GM18505 (cell line): ENCODE results near the gene WNK2.

Source experiments
- ATAC-seq: cut with Tn5 transposase; IDR thresholded peaks from one replicate; pipeline ENCODE4 v1.9.1; 2021; ENCODE audit not compliant: unreplicated experiment
- POLR2A ChIP-seq: IDR thresholded peaks from 4 replicates; pipeline ENCODE4 v1.6.1; 2011; ENCODE audit warnings: borderline replicate concordance; ENCODE audit not compliant: insufficient read depth, insufficient read length; ENCODE audit errors: extremely low read depth

Gene WNK2

GRCh38 chr9:93261735-93262523, 78.0 kb downstream of the WNK2 start:
- TF ChIP-seq POLR2A = no peak
- ATAC-seq = no peak

- no peak for TF ChIP-seq POLR2A
- no peak for ATAC-seq
Measured at GRCh38 chr9:93262537-93263310, 78.8 kb downstream of the WNK2 start.

DNA sequence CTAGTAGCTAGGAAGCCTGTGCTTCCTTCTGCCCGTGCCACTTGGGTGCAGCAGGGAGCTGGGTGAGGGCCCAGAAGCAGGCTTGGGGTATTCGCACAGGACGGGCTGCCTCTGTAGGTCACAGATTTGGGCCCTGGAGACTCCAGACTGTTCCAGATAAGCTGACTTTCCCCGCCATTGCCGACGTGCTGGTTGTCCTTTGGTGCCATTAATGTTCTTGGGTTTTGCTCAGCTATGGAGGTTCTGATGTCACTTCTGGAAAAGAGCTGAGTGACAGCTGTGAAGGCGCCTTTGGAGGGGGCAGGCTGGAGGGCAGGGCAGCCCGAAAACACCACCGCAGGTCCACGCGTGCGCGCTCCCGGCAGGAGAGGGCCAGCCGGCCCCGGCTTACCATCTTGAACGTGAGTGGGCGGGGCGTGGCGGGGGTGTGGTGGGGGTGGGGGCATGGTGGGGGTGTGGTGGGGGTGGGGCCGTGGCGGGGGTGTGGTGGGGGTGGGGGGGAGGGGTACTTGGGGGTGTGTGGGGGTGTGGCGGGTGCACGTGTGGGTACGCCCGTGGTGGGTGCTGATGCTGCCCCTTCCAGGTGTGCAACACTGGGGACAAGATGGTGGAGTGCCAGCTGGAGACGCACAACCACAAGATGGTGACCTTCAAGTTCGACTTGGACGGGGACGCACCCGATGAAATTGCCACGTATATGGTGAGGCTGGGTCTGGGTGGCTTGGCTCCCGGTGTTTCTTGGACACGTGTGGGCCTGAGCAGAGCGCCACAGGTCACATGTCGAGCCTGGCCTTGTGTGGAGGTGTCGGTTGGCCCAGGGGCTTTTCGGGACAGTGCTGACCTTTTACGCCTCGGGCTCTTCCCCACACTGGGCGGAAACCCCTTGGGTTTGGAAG, 79.6 kb downstream of the WNK2 start:
- no peak for TF ChIP-seq POLR2A
- ATAC-seq = no peak

- ATAC-seq = no peak
- TF ChIP-seq POLR2A = no peak
Measured at GRCh38 chr9:93264338-93265125, 80.6 kb downstream of the WNK2 start.

GRCh38 chr9:93265301-93265971, 81.5 kb downstream of the WNK2 start:
- no peak for ATAC-seq
- no peak for TF ChIP-seq POLR2A

DNA sequence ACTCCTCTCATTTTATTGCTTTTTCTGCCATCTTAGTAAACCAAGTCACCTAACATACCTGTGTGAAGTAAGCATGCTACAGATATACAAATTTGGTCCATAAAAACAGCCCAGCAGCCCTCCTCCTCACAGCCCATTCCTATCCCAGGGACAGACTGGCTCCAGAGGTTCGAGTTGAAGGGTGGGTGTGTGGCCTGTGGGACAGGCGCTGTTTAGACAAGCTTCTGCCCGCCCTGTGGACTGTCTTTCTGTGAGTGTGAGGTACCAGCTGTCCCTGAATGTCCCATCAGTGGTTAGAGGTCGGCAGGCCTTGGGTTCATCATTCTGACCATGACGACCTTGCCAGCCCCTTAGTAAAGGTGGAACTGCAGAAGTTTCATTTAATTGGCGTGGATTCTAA, 82.0 kb downstream of the WNK2 start:
- TF ChIP-seq POLR2A = no peak
- ATAC-seq = no peak

DNA sequence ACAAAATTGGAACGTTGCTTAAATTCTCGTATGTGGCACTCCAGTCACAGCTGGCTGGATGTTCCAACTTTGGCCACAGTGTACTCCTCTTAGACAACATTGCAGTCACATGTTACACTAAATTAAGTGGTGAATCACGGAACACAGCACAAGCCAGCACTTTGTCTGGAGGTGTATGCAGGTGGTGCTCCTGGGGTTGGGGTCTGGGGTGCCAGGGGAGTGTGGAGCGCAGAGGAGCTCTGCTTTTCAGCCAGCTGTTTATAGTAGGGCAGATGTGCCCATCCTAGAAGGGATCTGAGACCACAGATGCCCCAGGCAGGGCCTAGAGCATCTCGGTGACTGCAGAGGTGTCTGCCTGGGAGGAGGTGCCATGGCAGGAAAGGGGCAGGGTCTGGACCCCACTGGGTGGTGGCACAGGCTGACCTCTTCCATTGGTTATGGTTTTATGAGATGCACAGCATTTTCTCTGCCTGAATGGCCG, 82.6 kb downstream of the WNK2 start:
- no peak for TF ChIP-seq POLR2A
- no peak for ATAC-seq

GRCh38 chr9:93267091-93267541, 83.2 kb downstream of the WNK2 start:
- no peak for ATAC-seq
- TF ChIP-seq POLR2A = no peak

DNA sequence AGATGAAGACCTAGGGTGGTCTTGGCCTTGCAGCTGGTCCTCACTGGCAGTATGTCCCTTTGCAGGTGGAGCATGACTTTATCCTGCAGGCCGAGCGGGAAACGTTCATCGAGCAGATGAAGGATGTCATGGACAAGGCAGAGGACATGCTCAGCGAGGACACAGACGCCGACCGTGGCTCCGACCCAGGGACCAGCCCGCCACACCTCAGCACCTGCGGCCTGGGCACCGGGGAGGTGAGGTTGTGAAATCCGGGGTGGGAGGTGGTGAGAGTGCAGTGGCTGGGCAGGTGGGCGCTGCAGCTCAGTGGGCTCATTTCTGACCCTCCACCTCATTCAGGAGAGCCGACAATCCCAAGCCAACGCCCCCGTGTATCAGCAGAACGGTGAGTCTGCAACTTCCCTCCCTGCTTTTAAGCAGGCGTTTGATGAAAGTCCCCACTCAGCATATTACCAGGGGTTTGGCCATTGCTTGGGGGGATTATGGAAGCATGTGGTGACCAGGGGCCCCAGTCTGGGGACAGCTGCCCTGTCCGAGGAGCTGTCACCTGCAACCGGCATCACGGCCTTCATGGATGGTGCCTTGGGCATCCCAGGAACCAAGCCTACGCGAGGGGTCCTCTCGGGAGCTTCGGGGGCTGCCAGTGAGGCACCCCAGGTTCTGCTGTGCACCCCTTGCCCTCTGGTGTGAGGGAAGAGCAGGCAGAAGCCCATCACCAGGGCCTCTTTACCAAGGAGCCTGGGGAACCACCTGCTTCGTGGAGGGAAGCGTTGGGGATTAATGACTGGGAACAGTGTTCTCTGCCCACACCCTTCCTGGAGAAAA, 84.0 kb downstream of the WNK2 start:
- TF ChIP-seq POLR2A = no peak

GRCh38 chr9:93268551-93269314, 84.8 kb downstream of the WNK2 start:
- ATAC-seq = peak; percentile 50
- TF ChIP-seq POLR2A = no peak

More for the DNA sequence above, 84.0 kb downstream of the WNK2 start:
- no peak for ATAC-seq
